Pancreas (tissue), 10 donors: ENCODE results near the gene GRIP1. TPM values are rescaled to one million over a fixed set of nuclear protein-coding genes. Genes with fewer than 3 reads are reported as not detected.

Experiments used
- ATAC-seq, 4 donors: fragments of 200-7000 bp; cut with Tn5 transposase; one replicate each; pipeline versions ENCODE4 v1.8.0 to v1.9.1; 2020; ENCODE audit warnings: mild to moderate bottlenecking in 4 of 4, moderate library complexity in 4 of 4
- DNase-seq, 6 donors: peaks; one replicate each; pipeline ENCODE4 v3.0.0-alpha.2; 2020
- FAIRE-seq: peaks from 2 replicates; lab custom pipeline; 2012; peaks lifted over from hg19 to GRCh38; lab: Jason Lieb, UNC
- H3K27ac ChIP-seq, 4 donors: fragments of 200-600 bp; sonication (generic); 1 replicate in 3 of 4; 2 replicates in 1 of 4; pipeline versions ENCODE4 v1.5.0 to v1.8.0; 2020
- H3K27me3 ChIP-seq, 4 donors: fragments of 200-600 bp; one replicate each; pipeline ENCODE4 v1.8.0; 2021
- H3K36me3 ChIP-seq, 3 donors: fragments of 200-600 bp; sonication (generic) in 1 of 3; one replicate each; pipeline versions ENCODE4 v1.5.0 to v1.8.0; 2020 to 2021
- H3K4me1 ChIP-seq, 3 donors: fragments of 200-600 bp; one replicate each; pipeline ENCODE4 v1.8.0; 2021
- H3K4me3 ChIP-seq, 4 donors: fragments of 200-600 bp; sonication (generic) in 2 of 4; one replicate each; pipeline versions ENCODE4 v1.5.0 to v1.8.0; 2020 to 2021
- H3K9me3 ChIP-seq, 4 donors: fragments of 200-600 bp; one replicate each; pipeline ENCODE4 v1.8.0; 2021
- CTCF ChIP-seq, 4 donors: fragments of 200-600 bp; sonication (generic) in 3 of 4; IDR thresholded peaks; one replicate each; pipeline versions ENCODE4 v1.5.0 to v1.8.0; 2021; ENCODE audit warnings: antibody characterized with exemption in 4 of 4
- whole genome bisulfite sequencing, 2 donors: extraction: QIAGEN DNeasy Blood & Tissue Kit; methylation state at CpG; one replicate each; pipeline ENCODE4 v1.1.7; 2013; 5-methylcytosine and 5-hydroxymethylcytosine counted together
- intact Hi-C, 3 donors: fragments of 100-400 bp; cut with DNase I; formaldehyde crosslinking; loops; one replicate each; pipeline versions ENCODE4 v1.11.1 to v1.14.2; 2022
- polyA plus RNA-seq, 2 donors: library from polyadenylated mRNA; stranded (reverse); fragments of 200-250 nt; gene quantifications; one replicate each; pipeline ENCODE4 v1.2.3, GENCODE V29; 2013
- total RNA-seq, 6 donors: library from RNA; stranded (reverse); fragmentation: NEBNext Ultra II Directional in 4 of 6; extraction: Animal tissue kit (Norgen Biotek cat#: 25700) in 4 of 6; gene quantifications; one replicate each; pipeline versions ENCODE4 v1.2.1 to v1.2.4, GENCODE V29; 2021 to 2023
- donor health status: healthy with polysubstance abuse.
- donor health status: DM: no; HTN: no; CAD: no; lungs with moderate emphysema.
- donor health status: DM: no; HTN: no; CAD: no.
- donor health status: control.
- donor health status: control.
- donor health status: Bipolar disorder and iron deficiency.
- donor health status: DM: yes; HTN: yes; CAD: no.
- donor health status: DM: no; HTN: no; CAD: no.
- donor health status: DM: no; HTN: no; CAD: no.
- donor health status: DM: yes; HTN: yes; CAD: no.

Gene GRIP1
- total and polyA plus RNA-seq, 8 donors, result 0.89 to 6.8 (median 4.7) TPM

GRCh38 chr12:66321435-66321834 is 357.4 kb downstream of the GRIP1 start:
- Histone ChIP-seq H3K27me3 (no peaks in the 10 kb centered on the region), H3K4me3 (no peak overlapping the region), H3K27ac (no peak overlapping the region), H3K9me3 (no peaks in the 10 kb centered on the region), H3K36me3 (no peaks in the 10 kb centered on the region), H3K4me1 (no peaks in the 10 kb centered on the region)
- ATAC-seq (no peak), DNase-seq (no peak), FAIRE-seq (no peak)
- no peak for TF ChIP-seq CTCF (IDR thresholded peaks at IDR 0.05)
- intact Hi-C loops, result no loop called here

- Histone ChIP-seq H3K27me3 (no peaks in the 10 kb centered on the region), H3K4me3 (no peak overlapping the region), H3K27ac (no peak overlapping the region), H3K9me3 (no peaks in the 10 kb centered on the region), H3K4me1 (no peaks in the 10 kb centered on the region), H3K36me3 (no peaks in the 10 kb centered on the region)
- no peak for DNase-seq
- 96 to 100% methylated on average over 3 of the region's 3 CpGs for WGBS, 2 donors
- no peak for ATAC-seq
- TF ChIP-seq CTCF (IDR thresholded peaks at IDR 0.05), result no peak
- intact Hi-C loops, result no loop called here
- FAIRE-seq, result no peak
Measured at GRCh38 chr12:66320996-66321395, 357.9 kb downstream of the GRIP1 start.

- Histone ChIP-seq H3K27me3 (no peaks in the 10 kb centered on the region), H3K36me3 (no peaks in the 10 kb centered on the region), H3K27ac (no peak overlapping the region), H3K4me1 (no peaks in the 10 kb centered on the region), H3K9me3 (no peaks in the 10 kb centered on the region), H3K4me3 (no peak overlapping the region)
- no peak for FAIRE-seq
- no peak for DNase-seq
- intact Hi-C loops, result no loop called here
- no peak for ATAC-seq
- WGBS, 2 donors, result 62 to 68% methylated on average over 4 of the region's 4 CpGs
- no peak for TF ChIP-seq CTCF (IDR thresholded peaks at IDR 0.05)
Measured at GRCh38 chr12:66319266-66319954, 359.5 kb downstream of the GRIP1 start.

- intact Hi-C loops, result no loop called here
Measured at GRCh38 chr12:66314278-66314677, 364.6 kb downstream of the GRIP1 start.

More at GRCh38 chr12:66314278-66314677, 364.6 kb downstream of the GRIP1 start:
- Histone ChIP-seq H3K27ac (no peak overlapping the region), H3K27me3 (no peaks in the 10 kb centered on the region), H3K4me1 (no peaks in the 10 kb centered on the region), H3K36me3 (no peaks in the 10 kb centered on the region), H3K9me3 (no peaks in the 10 kb centered on the region), H3K4me3 (no peak overlapping the region)
- FAIRE-seq, result no peak
- no peak for TF ChIP-seq CTCF (IDR thresholded peaks at IDR 0.05)
- ATAC-seq, result no peak
- no peak for DNase-seq
